Measurements from ENCODE around the gene METAP1.

- TF ChIP-seq EZH2 (IDR thresholded peaks at IDR 0.05; ENCODE audit: borderline replicate concordance, low read depth, low read length, severe bottlenecking), result no peak
- TF ChIP-seq CTCF (IDR thresholded peaks at IDR 0.05; ENCODE audit: borderline replicate concordance, extremely low read depth, low read length, poor library complexity, severe bottlenecking), result no peak
Observed at GRCh38 chr4:99021386-99021785, 25.9 kb downstream of the METAP1 start.
